SH-SY5Y (cell line): Measurements from ENCODE around the gene MYH9.

Experiments
- GATA2 ChIP-seq: IDR thresholded peaks from 2 replicates; pipeline ENCODE4 v1.6.1; 2011; ENCODE audit warnings: mild to moderate bottlenecking, low read depth, low read length
- GATA3 ChIP-seq: IDR thresholded peaks from 2 replicates; pipeline ENCODE4 v1.6.1; 2011; ENCODE audit warnings: low read depth, mild to moderate bottlenecking, low read length, moderate library complexity

The MYH9 gene

DNA sequence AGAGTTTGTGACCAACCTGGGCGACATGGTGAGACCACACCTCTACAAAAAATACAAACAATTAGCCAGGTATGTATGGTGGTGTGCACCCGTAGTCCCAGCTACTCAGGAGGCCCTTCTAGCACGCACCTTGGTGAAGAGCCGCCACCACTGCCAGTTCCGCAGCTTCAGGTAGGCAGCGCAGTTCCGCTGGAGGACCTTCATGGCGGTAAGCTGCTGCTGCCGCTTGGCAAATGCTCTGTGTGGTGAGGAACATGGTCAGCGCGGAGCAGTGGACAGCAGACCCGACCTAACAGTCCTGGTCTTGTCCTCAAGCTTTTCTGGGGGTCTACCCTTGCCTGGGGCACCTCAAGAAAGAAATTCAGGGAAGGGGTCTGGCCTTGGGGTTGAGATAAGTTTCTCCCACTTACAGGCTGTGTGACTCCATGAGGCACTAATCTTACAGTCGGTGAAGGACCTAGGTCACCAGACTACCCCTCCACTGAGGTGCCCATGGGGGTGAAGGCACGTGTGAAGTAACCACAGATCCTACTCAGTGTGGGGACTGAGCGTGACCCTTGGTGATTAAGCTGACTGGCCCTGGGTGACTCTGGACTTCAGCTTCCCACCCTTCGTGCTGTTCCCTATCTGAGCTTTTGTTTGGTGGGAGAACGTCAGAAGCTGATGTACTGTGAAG is 85.2 kb downstream of the MYH9 start:
- TF ChIP-seq GATA2, result no peak
- no peak for TF ChIP-seq GATA3

DNA sequence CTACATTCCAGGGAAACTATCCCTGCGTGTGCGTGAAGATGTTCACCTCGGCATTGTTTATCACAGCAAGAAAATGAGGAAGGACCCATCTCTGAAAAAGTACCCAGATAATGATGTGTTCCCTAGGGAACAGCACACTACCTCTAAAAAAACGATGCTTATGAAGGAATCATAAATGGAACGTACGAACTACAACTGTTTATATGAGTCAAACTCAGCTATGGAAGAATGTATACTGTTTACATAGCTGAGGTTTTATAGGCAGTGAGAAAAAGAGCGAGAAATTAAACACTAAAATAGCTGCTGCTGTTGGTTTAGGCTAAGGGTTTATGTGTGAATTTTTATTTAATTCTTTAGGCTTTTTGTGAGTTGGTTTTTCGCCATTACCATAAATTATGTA is 85.9 kb downstream of the MYH9 start:
- TF ChIP-seq GATA3 (no peak), GATA2 (no peak)

DNA sequence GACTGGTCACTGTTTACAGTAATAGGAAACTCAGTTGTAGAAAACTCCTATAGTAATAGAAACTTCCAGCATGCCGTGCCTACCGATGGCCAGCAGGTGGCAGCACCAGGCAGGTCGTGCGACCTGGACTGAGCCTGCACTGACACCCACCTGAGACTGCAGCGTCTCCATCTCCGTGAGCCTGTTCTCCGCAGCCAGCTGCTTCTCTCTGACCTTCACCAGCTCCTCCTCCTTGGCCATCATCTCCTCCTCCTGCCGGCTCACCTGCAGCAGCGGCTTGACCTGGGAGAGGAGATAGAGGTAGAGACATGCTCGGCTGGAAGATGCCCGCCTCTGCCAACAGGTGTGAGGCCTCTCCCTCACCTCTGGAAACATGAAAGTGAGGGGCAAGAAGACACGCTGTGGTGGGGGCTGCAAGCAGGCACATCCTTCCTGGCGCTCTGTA is 86.4 kb downstream of the MYH9 start:
- TF ChIP-seq GATA2 (no peak), GATA3 (no peak)

DNA sequence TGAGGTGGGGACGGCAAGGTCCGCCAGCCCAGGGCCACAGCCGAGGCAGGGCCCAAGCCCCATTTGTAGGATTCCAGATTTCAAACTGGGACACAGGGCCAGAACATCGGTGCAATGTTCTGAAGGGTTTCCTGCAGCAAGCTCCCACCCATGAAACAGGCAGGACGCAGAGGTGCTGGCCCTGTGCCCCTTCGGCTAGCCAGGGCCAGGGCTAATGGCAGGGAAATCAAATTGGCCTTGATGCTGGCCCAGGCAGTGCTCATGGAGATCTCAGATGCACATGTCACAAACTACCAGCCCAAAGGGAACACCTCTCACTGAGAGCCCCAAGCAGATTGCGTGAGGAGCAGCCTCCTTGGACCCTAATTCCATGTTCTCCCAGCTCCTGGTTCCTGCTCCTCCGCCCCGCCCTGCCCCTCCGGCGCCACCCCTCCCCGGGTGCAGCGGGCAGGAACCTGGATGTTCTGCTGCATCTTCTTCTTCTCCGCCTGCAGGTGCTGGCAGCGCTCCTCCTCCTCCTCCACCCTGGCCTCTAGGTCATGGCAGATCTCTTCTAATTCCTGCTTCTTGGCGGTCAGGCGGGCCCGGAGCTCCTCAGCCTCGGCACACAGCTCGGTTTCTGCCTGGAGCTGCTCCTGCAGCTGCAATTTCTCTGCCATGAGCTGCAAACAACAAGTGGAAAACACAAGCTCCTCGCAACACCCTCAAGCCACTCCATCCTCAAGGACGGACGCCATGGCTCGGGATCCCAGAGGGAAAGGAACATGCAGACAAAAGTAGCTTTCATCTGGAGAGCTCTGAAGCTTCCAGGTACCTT is 87.2 kb downstream of the MYH9 start:
- no peak for TF ChIP-seq GATA3
- no peak for TF ChIP-seq GATA2

DNA sequence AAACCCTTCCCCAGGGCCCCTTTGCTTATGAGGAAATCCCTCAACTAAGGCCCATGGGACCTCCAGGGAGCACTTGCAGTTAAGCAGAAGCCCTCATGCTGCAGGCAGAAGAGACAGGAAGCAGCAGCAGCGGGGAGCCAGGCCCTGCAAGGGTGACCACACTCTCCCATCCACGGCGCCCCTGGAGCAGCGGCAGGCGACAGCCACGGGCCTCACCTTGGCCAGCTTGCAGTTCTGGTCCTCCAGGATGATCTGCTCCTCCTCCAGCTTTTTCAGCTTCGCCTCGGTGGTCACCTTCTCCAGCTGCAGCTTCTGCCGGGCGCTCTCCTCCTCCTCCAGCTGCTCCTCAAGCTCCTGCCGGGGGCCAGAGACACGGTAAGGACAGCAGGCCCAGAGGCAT is 87.9 kb downstream of the MYH9 start:
- TF ChIP-seq GATA2, result no peak

DNA sequence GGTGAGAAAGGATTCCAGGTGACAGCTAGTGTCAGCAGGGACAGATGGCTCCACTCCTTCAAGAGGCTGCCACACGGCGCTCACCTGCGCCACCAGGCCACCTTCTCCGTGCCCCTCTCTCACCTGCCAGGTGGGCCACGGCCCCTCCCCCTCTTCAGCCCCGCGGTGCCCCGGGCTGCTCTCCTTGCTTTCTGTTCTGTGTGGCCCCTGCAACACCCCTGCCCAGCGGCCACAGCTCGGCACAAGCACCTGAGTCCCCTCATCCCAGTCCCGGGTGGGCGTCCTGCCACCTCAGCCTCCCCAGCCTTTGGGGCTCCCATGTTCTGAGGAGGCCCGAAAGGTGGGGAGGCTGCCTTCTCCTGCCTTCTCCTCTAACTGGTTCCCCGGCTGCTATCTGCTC is 88.5 kb downstream of the MYH9 start:
- TF ChIP-seq GATA2 (no peak), GATA3 (no peak)

DNA sequence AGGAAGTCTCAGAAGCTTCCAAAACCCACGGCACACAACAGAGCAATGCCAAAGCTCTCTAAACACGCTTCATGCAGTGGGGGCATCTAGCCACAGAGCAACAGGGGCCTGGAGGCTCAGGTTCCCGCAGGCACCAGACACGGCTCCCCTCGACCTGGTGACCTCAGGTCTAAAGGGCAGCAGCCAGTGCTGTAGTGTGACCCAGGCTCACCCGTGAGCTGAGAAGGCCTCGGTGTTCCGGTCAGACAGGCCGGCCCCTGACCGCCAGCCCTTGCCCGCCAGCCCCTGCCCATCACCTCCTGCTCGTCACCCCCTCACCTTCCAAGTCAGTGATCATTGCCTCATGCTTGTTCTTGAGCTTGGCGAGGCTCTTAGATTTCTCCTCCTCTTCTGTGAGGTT is 89.2 kb downstream of the MYH9 start:
- no peak for TF ChIP-seq GATA3
- TF ChIP-seq GATA2, result no peak

DNA sequence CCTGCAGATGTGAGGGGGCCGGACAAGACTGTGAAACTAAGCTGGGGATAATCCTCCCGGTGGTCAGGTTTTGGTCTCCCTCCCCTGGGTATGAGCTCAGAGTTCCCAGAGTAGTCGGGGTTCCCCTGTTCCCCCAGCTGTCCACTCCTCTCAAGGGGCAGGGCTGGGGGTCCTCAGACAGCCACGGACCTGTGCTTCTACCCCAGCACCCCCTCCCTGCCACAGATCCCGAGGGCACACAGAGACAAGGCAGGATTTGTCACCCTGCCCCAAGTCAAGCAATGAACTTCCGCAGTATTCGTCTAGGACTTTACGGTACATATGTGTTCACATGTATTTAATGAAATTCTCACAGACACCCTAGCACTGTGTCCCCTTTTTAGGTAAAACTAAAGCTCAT is 89.6 kb downstream of the MYH9 start:
- no peak for TF ChIP-seq GATA2
- no peak for TF ChIP-seq GATA3

DNA sequence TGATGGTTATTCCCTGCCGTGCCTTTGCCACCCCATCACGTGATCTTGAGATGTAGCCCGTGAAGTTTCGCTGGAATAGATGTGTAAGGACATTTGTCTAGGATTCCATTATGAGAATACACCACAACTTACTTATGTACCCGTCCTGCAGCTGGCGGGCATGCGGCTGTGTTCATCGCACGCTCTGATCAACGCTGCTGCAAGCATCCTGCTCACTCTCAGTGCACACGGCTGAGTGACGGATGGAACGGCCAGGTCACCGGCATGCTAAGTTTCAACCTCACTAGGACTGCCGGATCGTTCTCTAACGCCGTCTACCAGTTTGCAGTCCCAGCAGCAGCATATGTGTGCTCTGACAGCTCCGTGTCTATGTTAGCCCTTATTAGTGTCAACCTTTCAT is 90.2 kb downstream of the MYH9 start:
- TF ChIP-seq GATA2 (no peak), GATA3 (no peak)

DNA sequence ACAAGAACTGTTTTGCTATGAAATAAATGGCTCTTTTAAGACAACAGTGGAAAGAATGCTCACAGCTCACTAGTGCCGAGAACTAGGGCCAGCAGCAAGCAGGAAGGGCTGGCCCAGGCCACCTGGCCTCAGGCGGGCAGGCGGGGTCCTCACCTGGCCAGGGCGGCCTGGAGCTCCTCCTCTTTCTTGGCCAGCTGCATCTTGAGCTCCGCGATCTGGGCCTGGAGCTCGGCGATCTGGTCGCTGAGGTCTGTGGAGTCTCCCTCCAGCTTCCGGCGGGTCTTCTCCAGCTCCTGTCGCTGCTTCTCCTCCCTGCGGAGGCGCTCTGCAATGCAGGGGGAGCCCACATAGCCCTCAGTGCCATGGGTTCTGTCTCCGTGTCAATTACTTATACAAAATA is 91.1 kb downstream of the MYH9 start:
- no peak for TF ChIP-seq GATA3
- no peak for TF ChIP-seq GATA2

DNA sequence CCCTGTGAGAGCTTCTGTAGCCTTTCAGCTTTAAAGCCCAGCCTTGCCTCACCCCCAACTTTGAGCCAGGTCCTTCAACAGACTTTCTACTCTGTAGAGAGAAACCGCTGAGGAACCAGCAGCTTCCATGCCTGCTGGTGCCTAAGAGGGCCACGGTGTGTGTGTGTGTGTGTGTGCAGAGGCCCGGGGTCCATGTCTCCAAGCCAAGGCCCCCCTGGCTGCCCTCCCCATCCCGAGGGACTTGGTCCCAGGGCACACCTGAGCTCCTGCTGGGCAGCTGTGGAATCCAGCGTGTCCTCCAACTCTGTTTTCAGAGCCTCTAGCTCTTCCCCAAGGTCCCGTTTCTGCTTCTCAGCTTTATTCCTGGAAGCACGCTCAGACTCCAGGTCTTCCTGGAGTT is 92.5 kb downstream of the MYH9 start:
- no peak for TF ChIP-seq GATA3
- TF ChIP-seq GATA2, result no peak

DNA sequence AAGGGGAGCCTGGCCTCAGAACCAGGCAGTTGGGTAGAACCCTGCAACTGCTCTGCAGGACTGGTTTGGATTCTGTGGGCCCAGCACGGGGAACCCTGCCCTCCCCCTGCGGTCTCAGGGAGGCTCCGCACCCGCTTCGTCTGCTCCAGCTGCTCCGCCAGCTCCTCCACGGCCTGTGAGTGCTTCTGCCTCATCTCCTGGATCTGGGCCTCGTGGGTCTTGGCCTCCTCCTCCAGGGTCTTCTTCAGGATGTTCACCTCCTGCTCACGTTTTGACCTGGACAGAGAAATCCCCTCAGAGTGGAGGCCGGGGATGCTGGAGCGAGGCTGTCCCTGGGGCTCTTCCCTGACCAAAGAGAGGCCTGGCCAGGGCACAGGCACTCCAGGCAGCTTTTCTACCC is 93.0 kb downstream of the MYH9 start:
- TF ChIP-seq GATA3 (no peak), GATA2 (no peak)

DNA sequence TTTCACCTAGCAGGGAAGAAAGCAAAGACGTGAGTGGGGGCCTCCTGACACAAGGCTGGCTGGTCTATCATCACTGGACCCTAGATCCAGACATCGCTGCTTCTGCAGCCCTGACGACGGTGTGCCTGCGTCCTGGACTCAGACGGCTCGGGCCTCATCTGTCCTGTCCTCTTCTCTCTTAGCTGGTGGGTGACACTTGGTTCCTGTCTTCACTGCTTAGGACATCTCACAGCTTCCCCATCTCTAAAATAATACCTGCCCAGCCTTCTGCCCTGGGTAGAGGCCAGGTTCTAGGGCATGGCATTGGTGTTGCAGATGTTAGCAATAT is 93.5 kb downstream of the MYH9 start:
- TF ChIP-seq GATA2 (no peak), GATA3 (no peak)

DNA sequence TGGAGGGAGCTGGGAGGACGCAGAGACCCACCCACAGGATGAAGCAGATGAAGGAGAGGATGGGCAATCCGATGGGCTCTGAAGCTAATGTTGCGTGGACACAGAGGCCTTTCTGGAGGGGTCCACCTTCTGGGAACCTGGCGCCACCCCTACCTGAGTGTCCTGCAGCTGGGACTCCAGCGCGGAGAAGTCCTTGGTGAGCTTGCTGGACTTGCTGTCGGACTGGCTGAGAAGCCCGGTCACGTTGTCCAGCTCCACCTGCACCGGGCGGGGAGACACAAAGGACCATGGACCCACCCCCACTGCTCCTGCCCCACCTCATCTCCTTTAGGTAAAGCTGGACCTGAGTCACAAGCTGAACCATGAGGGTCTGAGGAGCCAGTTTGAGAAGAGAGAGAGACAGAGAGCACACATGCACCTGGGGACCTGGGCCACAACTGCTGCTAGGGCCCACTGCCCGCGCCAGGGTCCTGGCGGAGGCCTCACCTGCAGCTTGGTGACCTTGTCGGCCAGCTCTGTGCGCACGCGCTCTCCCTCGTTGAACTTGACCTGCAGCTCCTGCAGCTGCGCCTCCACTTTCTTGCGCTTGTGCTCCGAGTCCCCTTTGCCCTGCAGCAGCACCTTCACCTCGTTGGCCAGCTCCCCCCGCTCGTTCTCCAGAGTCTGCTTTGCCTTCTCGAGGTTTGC is 94.0 kb downstream of the MYH9 start:
- no peak for TF ChIP-seq GATA3
- TF ChIP-seq GATA2, result no peak
